Measurements from ENCODE around the gene DCDC1.

- TF ChIP-seq, protein P1, sequence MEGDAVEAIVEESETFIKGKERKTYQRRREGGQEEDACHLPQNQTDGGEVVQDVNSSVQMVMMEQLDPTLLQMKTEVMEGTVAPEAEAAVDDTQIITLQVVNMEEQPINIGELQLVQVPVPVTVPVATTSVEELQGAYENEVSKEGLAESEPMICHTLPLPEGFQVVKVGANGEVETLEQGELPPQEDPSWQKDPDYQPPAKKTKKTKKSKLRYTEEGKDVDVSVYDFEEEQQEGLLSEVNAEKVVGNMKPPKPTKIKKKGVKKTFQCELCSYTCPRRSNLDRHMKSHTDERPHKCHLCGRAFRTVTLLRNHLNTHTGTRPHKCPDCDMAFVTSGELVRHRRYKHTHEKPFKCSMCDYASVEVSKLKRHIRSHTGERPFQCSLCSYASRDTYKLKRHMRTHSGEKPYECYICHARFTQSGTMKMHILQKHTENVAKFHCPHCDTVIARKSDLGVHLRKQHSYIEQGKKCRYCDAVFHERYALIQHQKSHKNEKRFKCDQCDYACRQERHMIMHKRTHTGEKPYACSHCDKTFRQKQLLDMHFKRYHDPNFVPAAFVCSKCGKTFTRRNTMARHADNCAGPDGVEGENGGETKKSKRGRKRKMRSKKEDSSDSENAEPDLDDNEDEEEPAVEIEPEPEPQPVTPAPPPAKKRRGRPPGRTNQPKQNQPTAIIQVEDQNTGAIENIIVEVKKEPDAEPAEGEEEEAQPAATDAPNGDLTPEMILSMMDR (IDR thresholded peaks at IDR 0.05 in 2 of 3, conservative IDR thresholded peaks at IDR 0.05 in 1 of 3; ENCODE audit: borderline replicate concordance in 1 of 3, insufficient read depth in 1 of 3, low read depth in 2 of 3, low read length in 2 of 3): no peak
- no peak for TF ChIP-seq EZH2 (IDR thresholded peaks at IDR 0.05)
- no peak for TF ChIP-seq YY1 (IDR thresholded peaks at IDR 0.05; ENCODE audit: extremely low read depth, insufficient replicate concordance, low read depth, low read length)
- no peak for TF ChIP-seq ZNF274 (IDR thresholded peaks at IDR 0.05; ENCODE audit: low read depth, low read length)
- TF ChIP-seq, protein P2, sequence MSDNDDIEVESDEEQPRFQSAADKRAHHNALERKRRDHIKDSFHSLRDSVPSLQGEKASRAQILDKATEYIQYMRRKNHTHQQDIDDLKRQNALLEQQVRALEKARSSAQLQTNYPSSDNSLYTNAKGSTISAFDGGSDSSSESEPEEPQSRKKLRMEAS (IDR thresholded peaks at IDR 0.05): no peak
- TF ChIP-seq CBX3 (IDR thresholded peaks at IDR 0.05; ENCODE audit: low read depth): no peak
- no peak for TF ChIP-seq EGR1 (IDR thresholded peaks at IDR 0.05; ENCODE audit: low read depth)
These were observed 115.1 kb downstream of the DCDC1 start for GRCh38 chr11:31254415-31254814.

Measured in HCT116 (cell line).